ENCODE measurements around the gene SSUH2.
"Not testable (repeated sequence)": the region's sequence is repeated elsewhere in the genome, so short reads cannot be mapped to it uniquely, and the experiment has no call there.

The SSUH2 gene

DNA sequence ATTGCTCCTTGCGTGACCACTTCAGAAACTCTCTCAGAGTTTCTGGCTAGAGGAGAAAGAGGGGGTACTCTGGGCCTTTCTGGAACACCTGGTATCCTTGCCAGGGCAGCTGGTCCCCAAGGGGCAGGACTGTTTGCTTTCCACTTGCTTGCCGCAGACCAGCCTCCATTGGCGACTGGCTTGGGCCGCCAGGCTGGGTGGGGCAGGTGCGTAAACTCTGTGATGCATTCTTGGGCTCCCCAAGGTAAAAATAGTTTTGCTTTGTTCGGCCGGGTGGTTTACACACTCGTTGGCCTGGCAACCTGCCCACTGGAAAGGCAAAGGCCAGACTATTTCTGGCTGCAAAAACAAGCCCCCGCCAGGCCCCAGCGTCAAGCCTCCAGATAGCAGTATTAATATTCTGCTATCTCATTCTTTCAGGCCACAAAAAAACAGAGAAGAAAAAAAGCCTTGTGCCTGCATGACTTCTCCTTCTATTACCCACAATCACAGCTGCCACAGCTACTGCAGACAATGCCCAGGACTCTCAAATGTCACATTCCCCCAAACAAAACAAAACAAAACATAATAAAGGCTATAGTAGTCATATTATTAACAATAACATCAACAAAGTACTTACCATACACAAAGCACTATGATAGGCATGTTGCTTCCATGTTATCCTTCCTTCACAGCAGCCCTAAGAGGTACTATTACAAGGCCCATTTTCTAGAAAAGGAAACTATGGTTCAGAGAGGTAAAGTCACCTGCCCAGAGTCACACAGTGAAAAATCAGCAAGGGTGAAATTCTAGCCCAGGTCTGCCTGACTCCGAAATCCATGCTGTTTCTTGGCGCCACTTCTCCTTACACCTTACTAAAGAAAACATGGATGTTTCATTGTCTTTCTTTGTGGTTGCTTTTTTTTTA lies 14.0 kb upstream of the SSUH2 start:
- DNase-seq: no peak

DNA sequence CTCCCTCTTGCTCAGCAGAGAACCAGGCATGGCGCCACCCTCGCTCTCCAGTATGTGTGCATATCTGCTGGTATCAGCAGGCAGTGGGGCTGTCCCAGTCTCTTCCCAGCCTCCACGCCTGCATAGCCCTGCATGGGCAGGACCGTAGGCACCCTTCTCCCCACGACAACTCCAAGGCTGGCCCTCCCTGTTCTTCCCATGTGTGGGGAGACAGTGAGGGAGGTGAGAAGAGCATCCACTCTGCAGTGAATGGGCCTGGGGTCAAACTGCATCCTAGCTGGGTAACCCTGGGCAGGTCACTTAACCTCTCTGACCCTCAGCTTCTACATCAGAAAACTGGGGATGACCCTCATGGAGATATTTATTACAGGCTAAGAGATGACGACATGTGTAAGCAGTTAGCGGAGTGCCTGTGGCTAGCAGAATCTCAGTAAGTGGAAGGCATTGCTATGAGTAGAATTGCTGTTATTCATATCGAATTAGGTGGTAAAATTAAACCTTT lies 13.3 kb upstream of the SSUH2 start:
- no peak for DNase-seq

DNA sequence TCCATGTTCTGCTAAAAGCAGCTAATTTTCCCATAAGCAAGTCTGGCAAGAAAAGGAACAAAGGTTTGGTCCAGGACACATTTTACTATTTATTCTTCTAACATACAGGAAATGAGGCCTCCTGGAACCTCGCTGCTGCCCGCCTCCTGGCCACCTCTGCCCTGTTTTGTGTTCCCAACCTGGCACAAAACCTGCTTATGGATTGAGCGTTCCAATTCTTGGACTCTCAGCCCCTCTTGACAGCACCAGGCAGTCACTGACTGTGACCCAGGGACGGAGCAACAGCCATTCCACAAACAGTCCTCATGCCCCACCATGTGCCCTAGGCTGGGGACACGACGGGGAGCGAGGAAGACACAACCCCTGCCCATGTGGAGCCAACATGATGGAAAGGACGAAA lies 11.6 kb upstream of the SSUH2 start:
- DNase-seq: no peak

- DNase-seq: no peak
Observed at GRCh38 chr3:8655387-8655835, 10.8 kb upstream of the SSUH2 start.

- DNase-seq: not testable (repeated sequence)
Observed at GRCh38 chr3:8654572-8655329, 10.2 kb upstream of the SSUH2 start.

- DNase-seq: no peak
Observed at GRCh38 chr3:8653800-8654408, 9.3 kb upstream of the SSUH2 start.

GRCh38 chr3:8652324-8652987 lies 7.9 kb upstream of the SSUH2 start:
- DNase-seq: peak; percentile 8

DNA sequence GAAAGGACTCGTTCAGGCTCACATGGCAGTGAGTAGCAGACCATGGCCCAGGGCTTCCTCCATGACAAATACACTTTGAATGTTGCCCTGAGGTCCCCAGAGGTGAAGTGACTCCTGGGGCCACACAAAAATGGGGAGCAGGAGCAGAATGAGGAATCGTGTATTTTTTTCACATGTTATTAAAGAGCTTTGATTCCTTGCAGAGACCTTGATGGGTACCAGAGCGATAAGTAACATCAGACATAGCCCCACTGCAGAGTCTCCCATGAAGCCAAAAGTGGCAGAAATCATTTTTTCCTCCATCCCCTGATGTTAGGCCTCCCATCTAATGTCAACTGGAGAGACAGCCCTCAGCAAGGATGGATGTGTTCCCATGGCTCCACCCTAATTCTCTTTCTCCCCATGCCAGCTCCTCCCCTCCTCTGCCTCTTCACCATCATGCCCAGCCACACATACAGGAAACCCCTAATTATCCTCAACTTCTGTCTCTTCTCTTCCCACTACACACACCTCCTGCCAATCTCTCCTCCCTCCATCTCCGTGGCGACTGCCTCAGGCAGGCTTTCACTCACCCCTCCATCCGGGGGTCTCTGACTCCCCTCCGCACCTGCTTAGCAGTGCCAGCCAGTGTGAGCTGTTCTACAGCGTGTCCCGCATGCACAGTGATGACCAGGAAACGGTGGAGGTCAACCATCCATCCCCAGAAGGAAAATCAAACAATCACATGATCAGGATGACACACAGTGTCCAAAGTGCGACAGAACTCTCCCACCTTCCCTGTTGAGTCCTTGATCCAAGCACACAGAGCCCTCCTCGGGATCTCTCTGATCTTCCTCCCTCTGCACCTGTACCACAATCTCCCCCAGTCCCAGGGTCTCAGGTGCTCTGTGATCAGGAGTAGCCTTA lies 7.1 kb upstream of the SSUH2 start:
- no peak for DNase-seq

DNA sequence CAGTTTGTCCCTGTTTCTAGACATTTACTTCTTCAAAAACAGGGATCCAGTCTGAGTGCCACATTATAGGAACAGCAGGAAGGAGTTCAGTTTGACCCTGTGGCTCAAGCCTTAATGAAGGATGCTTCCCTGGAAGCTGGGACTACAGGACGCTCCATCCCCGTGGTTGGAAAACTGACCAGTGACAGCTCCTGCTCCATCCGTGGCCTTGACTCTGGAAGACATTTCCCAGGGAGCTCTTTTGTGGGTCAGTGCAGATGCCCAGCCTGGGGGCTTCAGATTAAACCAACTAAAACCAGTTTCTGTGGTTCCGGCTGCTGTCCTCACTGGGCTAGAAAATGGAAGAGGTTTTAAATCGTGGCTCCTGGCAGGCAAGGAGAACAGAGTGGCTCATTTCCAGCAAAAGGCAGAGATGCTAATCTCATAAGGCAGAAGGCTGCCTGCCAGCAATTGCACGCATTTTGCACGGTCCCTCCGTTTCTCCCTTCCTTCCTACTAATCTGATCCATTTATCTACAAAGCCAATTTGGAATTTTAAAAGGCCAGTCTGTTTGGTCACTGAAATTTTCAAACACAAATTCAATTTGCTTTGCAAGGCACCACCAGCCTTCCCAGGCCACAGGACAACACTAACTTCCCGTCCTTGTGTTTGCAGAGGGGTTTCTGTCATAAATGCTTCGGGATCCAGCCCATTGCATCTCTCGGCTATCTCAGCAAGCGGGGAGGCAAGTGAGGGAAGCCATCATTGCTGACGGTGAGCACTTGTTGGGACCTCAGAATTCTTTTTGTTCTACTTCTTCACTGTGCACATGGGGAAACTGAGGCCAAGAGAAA lies 6.2 kb upstream of the SSUH2 start:
- peak; percentile 88 for DNase-seq

- DNase-seq: no peak
Observed at GRCh38 chr3:8649757-8650156, 5.2 kb upstream of the SSUH2 start.

DNA sequence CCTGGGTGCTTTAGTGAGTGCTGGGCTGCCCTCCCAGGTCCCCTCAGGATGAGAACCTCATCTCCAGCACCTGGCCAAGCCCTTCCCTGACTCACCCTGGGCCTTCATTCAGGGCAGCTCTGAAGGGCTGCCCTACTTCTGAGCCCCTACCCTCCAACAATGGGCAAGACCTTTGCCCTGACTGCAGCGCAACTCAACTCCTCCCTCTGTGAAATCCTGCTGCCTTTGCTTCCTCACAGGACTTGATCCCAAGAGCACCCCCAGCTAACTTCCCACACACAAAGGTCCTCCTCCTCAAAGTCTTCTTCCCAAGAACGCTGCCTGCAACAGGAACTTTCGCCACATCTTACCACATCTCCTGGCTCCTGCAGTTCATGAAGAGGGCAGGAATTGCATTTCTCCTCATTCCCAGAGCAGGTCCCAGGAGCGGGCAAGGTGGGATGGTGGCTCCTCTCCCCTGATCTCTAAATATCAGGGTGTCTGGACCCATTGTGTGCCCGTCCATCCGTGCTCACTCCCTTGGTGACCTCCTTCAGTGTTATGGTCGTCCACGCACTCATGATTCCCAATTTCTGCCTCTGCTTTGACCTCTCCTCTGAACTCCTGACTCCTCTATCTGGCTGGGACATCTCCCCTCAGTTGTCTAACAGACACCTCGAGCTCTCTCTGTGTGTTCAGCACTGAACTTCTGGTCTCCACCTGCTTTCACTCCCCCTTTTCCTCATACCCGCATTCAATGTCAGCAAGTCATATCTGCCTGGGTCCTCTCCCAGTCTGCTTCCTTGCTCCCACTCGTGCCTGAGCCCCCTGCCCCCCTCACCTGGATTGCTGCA lies 4.5 kb upstream of the SSUH2 start:
- no peak for DNase-seq

- DNase-seq: no peak
Observed at GRCh38 chr3:8647137-8647985, 2.8 kb upstream of the SSUH2 start.

DNA sequence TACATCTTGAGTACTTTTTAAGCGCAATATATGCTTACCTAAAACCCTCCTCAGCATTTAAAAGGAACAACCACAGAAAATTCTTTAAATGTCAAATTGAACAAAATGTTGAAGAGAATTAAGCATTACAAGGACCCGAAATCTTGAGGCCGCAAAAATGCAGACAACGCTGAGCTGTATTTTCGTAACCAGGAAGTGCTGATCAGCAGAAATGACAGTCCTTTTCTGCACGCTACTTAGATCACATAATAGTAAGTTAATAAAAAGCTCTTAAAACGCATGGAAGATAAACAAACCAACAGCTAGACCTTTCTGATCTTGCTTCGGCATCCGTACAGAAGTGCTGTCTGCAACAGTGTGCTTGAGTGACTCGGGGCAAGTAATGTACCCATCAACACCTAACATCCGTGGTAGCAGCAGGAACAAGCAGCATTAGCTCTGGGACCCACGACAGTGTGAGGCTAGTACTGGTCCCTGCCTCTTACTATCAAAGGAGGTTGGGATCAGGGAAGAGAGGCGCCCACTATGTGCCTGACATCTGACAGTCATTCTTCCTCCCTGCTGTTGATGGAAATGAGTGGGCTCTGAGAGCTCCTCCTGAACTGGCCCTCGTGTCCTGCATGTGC lies 1.8 kb upstream of the SSUH2 start:
- no peak for DNase-seq

- DNase-seq: no peak
Observed at GRCh38 chr3:8645712-8646111, 1.1 kb upstream of the SSUH2 start.

- no peak for DNase-seq
Observed at GRCh38 chr3:8643693-8644365, 769 bp downstream of the SSUH2 start.

- no peak for DNase-seq
Observed at GRCh38 chr3:8642001-8642400, 2.6 kb downstream of the SSUH2 start.

- no peak for DNase-seq
Observed at GRCh38 chr3:8641472-8641871, 3.1 kb downstream of the SSUH2 start.

DNA sequence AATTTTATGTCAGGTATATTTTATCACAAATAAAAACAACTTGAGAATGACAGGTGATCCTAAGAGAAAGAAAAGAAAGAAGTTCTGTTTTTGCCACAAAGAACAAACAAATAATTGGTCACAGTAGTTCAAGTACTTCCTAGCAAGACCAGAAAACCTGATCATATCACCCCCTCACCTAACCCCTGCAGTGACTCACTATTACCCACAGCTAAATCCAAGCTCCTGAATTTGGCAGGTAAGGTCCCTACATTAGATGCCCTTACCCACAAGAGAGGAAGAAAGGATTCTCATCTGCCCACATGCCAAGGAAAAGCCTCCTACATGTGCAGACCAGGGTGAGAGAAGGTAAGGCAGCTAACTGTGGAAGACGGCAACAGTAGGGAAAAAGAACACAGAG lies 4.4 kb downstream of the SSUH2 start:
- DNase-seq: no peak
